ENCODE measurements around the gene SLC66A2. TPM values are rescaled to one million over a fixed set of nuclear protein-coding genes. Genes with fewer than 3 reads are reported as not detected.

The SLC66A2 gene
- total RNA-seq, 3 donors from 2014 or later (not counting 1 experiment from before 2014, with no cell fraction given), result 51.2 to 62.4 (median 54.1) TPM

DNA sequence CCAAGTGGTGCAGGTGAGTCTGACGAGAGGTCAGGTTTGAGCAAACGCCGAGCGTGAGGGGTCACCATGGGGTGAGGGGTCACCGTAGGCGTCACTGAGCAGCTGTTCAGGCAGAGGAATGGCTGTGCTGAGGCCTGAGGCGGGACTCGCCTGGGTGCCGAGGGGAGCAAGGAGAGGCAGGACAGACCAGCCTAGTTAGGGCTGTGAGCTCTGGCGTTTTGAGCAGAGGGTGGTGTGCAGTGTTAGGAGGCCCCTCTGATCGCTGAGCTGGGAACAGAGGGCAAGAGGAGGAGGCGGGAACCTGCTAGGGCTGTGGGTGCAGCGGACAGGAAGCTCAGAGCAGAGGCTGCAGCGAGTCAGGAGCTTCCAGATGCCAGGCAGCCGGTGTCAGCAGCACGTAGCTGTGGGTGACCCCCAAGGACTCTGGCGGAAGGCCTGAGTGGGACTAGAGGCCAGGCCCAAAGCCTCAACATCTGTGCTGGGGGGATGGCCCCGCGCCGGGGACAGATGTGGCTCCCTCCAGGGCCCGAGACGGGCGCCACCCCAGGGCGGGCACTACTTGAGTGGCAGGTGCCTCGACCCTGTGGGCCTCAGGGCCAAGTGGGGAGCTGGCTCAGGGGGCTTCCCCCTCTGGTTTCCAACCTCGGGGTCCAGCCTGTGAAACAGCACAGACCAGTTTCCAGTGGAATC is 98.0 kb downstream of the SLC66A2 start:
- TF ChIP-seq, protein P1, sequence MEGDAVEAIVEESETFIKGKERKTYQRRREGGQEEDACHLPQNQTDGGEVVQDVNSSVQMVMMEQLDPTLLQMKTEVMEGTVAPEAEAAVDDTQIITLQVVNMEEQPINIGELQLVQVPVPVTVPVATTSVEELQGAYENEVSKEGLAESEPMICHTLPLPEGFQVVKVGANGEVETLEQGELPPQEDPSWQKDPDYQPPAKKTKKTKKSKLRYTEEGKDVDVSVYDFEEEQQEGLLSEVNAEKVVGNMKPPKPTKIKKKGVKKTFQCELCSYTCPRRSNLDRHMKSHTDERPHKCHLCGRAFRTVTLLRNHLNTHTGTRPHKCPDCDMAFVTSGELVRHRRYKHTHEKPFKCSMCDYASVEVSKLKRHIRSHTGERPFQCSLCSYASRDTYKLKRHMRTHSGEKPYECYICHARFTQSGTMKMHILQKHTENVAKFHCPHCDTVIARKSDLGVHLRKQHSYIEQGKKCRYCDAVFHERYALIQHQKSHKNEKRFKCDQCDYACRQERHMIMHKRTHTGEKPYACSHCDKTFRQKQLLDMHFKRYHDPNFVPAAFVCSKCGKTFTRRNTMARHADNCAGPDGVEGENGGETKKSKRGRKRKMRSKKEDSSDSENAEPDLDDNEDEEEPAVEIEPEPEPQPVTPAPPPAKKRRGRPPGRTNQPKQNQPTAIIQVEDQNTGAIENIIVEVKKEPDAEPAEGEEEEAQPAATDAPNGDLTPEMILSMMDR (IDR thresholded peaks at IDR 0.05), result no peak
- H3K27ac ChIP-seq (ENCODE audit: low read length), result no peak overlapping the region
- intact Hi-C loops (cut with micrococcal nuclease), result no loop called here
- 73% methylated on average over 25 of the region's 26 CpGs for WGBS (ENCODE audit: insufficient coverage)
- H3K4me3 Mint-ChIP-seq, result no peak overlapping the region
- no peaks in the 10 kb centered on the region for H3K27me3 ChIP-seq (ENCODE audit: control insufficient read depth, insufficient read depth, low read length)
- H3K9me3 Mint-ChIP-seq, result no peaks in the 10 kb centered on the region
- H3K36me3 Mint-ChIP-seq, result no peaks in the 10 kb centered on the region
- ATAC-seq (no peak), DNase-seq (no peak)
- no peak overlapping the region for H3K4me3 ChIP-seq (ENCODE audit: low read length)
- peaks cover 0 to 4% of the 10 kb centered on the region in 2 donors for H3K4me1 Mint-ChIP-seq
- H3K36me3 ChIP-seq (ENCODE audit: control insufficient read depth, insufficient read depth, low read length), result no peaks in the 10 kb centered on the region
- H3K27ac Mint-ChIP-seq, result no peak overlapping the region
- no peaks in the 10 kb centered on the region for H3K9me3 ChIP-seq (ENCODE audit: control insufficient read depth, insufficient read depth, low read length)
- peaks cover 0 to 4% of the 10 kb centered on the region in 2 donors for H3K27me3 Mint-ChIP-seq (ENCODE audit: low read depth in 2 of 2)
- H3K4me1 ChIP-seq (ENCODE audit: control insufficient read depth, insufficient read depth, low read length), result peaks cover 5% of the 10 kb centered on the region

DNA sequence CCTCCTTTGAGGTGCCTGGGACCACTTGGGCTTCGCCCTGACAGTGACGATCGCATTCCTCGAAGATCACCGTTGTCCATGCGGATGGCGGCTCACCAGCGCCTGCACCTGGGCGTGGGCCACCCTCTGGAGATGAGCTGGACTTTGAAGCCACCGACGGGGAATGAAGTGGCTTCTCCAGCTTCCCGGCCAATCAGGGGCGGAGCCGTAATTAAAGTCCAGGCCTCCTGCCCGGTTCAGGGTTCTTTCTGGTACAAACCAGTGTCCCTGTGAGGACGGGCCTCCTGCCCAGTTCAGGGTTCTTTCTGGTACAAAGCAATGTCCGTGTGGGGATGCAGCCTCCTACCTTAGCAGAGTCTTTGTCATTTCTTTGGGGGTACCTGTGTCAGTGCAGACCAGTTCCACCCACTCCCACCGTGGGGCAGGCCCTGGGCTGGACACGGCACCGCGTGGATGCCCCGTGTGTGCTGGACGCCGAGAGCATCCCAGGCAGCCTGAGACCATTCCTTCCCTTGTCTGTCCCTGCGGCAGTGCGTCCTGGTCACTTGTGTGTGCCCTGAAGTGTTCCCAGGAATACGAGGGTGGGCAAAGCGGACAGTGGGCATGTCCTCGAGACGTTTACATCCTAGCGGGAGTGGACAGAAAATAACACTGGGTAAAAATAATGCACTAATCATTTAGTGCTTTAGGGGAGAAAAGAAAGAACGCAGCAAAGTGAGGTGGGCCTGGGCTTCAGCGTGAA is 98.7 kb downstream of the SLC66A2 start:
- TF ChIP-seq, protein P1 (IDR thresholded peaks at IDR 0.05), result no peak
- H3K4me1 Mint-ChIP-seq, result peaks cover 0 to 4% of the 10 kb centered on the region in 2 donors

More for the DNA sequence above, 98.7 kb downstream of the SLC66A2 start:
- H3K36me3 Mint-ChIP-seq, result no peaks in the 10 kb centered on the region
- Histone ChIP-seq H3K9me3 (ENCODE audit: control insufficient read depth, insufficient read depth, low read length) (no peaks in the 10 kb centered on the region), H3K4me3 (ENCODE audit: low read length) (no peak overlapping the region), H3K4me1 (ENCODE audit: control insufficient read depth, insufficient read depth, low read length) (peaks cover 5% of the 10 kb centered on the region), H3K36me3 (ENCODE audit: control insufficient read depth, insufficient read depth, low read length) (no peaks in the 10 kb centered on the region), H3K27me3 (ENCODE audit: control insufficient read depth, insufficient read depth, low read length) (no peaks in the 10 kb centered on the region), H3K27ac (ENCODE audit: low read length) (no peak overlapping the region)
- DNase-seq (no peak), ATAC-seq (no peak)
- intact Hi-C loops (cut with micrococcal nuclease), result no loop called here
- no peak overlapping the region for H3K4me3 Mint-ChIP-seq
- H3K27ac Mint-ChIP-seq, result no peak overlapping the region
- H3K27me3 Mint-ChIP-seq (ENCODE audit: low read depth in 2 of 2), result peaks cover 0 to 4% of the 10 kb centered on the region in 2 donors
- 95% methylated on average over 33 of the region's 33 CpGs for WGBS (ENCODE audit: insufficient coverage)
- H3K9me3 Mint-ChIP-seq, result no peaks in the 10 kb centered on the region

Other genes with a start within 250 kb of the SLC66A2 start
- not detected for gene KCNG2, start 153.7 kb downstream of the SLC66A2 start, total RNA-seq
- gene HSBP1L1, start 13.0 kb upstream of the SLC66A2 start, total RNA-seq, result 10 to 100 TPM; 11.7 to 16.1 (median 13.8) TPM
- gene TXNL4A, start 36.9 kb upstream of the SLC66A2 start, total RNA-seq, result 10 to 100 TPM; 63.2 to 69.1 (median 66.4) TPM
- gene RBFA, start 82.8 kb upstream of the SLC66A2 start, total RNA-seq, result 10 to 100 TPM; 11.9 to 17.7 (median 12.4) TPM
- 10 to 100 TPM; 31.2 to 39.2 (median 31.4) TPM for gene ADNP2, start 157.6 kb upstream of the SLC66A2 start, total RNA-seq